ENCODE results near the gene RORB.

DNA sequence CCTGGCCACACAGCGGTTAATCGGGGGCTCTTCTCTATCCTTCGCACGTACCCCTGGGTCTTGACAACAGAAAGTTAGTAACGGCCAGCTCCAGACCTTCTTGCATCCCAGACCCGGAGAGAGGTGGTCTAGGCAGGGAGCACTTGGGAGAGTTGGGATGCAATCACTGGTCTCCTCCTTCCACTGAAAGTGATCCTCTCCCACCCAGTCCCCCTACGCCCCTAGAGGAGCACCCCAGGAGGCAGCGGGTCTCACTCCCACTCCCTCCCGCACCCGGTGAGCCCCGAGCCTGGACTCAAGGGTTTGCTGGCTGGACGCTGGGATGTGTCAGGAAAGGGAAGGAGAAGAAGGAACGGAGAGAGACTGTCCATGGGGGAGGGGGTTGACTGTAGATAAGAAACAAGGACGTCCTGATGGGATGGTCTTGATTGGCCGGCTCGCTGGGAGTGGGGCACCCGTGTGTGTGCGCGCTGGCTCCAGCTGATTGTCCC is 2.0 kb downstream of the RORB start:
- TF ChIP-seq, protein P1, sequence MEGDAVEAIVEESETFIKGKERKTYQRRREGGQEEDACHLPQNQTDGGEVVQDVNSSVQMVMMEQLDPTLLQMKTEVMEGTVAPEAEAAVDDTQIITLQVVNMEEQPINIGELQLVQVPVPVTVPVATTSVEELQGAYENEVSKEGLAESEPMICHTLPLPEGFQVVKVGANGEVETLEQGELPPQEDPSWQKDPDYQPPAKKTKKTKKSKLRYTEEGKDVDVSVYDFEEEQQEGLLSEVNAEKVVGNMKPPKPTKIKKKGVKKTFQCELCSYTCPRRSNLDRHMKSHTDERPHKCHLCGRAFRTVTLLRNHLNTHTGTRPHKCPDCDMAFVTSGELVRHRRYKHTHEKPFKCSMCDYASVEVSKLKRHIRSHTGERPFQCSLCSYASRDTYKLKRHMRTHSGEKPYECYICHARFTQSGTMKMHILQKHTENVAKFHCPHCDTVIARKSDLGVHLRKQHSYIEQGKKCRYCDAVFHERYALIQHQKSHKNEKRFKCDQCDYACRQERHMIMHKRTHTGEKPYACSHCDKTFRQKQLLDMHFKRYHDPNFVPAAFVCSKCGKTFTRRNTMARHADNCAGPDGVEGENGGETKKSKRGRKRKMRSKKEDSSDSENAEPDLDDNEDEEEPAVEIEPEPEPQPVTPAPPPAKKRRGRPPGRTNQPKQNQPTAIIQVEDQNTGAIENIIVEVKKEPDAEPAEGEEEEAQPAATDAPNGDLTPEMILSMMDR (IDR thresholded peaks at IDR 0.05): no peak
- TF ChIP-seq POLR2A (IDR thresholded peaks at IDR 0.05): no peak
- TF ChIP-seq POLR2AphosphoS5 (IDR thresholded peaks at IDR 0.05; ENCODE audit: insufficient read depth in 1 of 2, low read depth in 1 of 2): no peak

Measured in vagina (tissue), 2 donors.